Measurements from ENCODE around the gene ARSH. TPM values are rescaled to one million over a fixed set of nuclear protein-coding genes. Genes with fewer than 3 reads are reported as not detected.

The ARSH gene
- total RNA-seq, 1 experiment from 2014 or later, result not detected

DNA sequence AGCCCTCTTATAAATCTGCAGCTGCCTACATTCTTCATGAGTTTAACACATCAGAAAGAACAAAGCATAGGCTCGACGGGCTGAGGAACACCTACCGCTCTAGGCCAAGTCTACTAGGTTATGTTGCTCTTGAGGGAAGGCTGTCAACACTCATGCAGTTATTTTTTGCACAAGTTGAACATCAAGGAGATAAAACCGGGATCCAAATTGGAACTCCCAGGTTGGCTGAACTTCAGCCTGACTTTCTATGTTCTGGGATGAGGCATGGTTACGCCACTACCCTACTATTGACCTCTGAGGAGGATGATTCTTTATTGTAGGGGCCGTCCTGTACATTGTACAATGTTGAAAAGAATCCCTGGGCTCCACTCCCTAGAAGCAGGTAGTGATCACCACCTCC lies 37.3 kb upstream of the ARSH start:
- no peak overlapping the region for H3K27ac ChIP-seq (ENCODE audit: low read length)
- H3K4me3 ChIP-seq (ENCODE audit: low read depth in 2 of 2, low read length in 2 of 2), result no peak overlapping the region
- ATAC-seq (no peak), DNase-seq (ENCODE audit: low read depth, low spot score) (no peak)
- in situ Hi-C loops (cut with HindIII; ENCODE audit: low pct_unique_long_range_greater_than_20kb, low sequenced_read_pairs), result no loop called here
- no peaks in the 10 kb centered on the region for H3K9me3 ChIP-seq (ENCODE audit: control insufficient read depth, insufficient read depth, low read depth, low read length)
- POLR2A ChIA-PET, result no interaction called here
- H3K4me1 ChIP-seq (ENCODE audit: control insufficient read depth, insufficient read depth, low read length), result no peaks in the 10 kb centered on the region
- no TSS peak for BruUV-seq (replicated peaks)
- CTCF ChIA-PET, result no interaction called here
- intact Hi-C loops (cut with micrococcal nuclease; ENCODE audit: unreplicated experiment), result no loop called here
- no peaks in the 10 kb centered on the region for H3K27me3 ChIP-seq (ENCODE audit: control insufficient read depth, insufficient read depth, low read length)
- TF ChIP-seq SIN3A (IDR thresholded peaks at IDR 0.05; ENCODE audit: borderline replicate concordance, insufficient read depth, low read depth, low read length) (no peak), TCF7L2 (IDR thresholded peaks at IDR 0.05; ENCODE audit: low read depth, low read length) (no peak), POLR2AphosphoS5 (IDR thresholded peaks at IDR 0.05; ENCODE audit: low read depth, low read length) (no peak)
- TF ChIP-seq, protein P1, sequence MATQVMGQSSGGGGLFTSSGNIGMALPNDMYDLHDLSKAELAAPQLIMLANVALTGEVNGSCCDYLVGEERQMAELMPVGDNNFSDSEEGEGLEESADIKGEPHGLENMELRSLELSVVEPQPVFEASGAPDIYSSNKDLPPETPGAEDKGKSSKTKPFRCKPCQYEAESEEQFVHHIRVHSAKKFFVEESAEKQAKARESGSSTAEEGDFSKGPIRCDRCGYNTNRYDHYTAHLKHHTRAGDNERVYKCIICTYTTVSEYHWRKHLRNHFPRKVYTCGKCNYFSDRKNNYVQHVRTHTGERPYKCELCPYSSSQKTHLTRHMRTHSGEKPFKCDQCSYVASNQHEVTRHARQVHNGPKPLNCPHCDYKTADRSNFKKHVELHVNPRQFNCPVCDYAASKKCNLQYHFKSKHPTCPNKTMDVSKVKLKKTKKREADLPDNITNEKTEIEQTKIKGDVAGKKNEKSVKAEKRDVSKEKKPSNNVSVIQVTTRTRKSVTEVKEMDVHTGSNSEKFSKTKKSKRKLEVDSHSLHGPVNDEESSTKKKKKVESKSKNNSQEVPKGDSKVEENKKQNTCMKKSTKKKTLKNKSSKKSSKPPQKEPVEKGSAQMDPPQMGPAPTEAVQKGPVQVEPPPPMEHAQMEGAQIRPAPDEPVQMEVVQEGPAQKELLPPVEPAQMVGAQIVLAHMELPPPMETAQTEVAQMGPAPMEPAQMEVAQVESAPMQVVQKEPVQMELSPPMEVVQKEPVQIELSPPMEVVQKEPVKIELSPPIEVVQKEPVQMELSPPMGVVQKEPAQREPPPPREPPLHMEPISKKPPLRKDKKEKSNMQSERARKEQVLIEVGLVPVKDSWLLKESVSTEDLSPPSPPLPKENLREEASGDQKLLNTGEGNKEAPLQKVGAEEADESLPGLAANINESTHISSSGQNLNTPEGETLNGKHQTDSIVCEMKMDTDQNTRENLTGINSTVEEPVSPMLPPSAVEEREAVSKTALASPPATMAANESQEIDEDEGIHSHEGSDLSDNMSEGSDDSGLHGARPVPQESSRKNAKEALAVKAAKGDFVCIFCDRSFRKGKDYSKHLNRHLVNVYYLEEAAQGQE (IDR thresholded peaks at IDR 0.05; ENCODE audit: insufficient read depth in 1 of 2, low read depth in 2 of 2, low read length in 1 of 2), result no peak
- TF ChIP-seq, protein P2, sequence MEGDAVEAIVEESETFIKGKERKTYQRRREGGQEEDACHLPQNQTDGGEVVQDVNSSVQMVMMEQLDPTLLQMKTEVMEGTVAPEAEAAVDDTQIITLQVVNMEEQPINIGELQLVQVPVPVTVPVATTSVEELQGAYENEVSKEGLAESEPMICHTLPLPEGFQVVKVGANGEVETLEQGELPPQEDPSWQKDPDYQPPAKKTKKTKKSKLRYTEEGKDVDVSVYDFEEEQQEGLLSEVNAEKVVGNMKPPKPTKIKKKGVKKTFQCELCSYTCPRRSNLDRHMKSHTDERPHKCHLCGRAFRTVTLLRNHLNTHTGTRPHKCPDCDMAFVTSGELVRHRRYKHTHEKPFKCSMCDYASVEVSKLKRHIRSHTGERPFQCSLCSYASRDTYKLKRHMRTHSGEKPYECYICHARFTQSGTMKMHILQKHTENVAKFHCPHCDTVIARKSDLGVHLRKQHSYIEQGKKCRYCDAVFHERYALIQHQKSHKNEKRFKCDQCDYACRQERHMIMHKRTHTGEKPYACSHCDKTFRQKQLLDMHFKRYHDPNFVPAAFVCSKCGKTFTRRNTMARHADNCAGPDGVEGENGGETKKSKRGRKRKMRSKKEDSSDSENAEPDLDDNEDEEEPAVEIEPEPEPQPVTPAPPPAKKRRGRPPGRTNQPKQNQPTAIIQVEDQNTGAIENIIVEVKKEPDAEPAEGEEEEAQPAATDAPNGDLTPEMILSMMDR (IDR thresholded peaks at IDR 0.05), result no peak
- H3K36me3 ChIP-seq (ENCODE audit: control insufficient read depth, insufficient read depth, low read length), result no peaks in the 10 kb centered on the region

DNA sequence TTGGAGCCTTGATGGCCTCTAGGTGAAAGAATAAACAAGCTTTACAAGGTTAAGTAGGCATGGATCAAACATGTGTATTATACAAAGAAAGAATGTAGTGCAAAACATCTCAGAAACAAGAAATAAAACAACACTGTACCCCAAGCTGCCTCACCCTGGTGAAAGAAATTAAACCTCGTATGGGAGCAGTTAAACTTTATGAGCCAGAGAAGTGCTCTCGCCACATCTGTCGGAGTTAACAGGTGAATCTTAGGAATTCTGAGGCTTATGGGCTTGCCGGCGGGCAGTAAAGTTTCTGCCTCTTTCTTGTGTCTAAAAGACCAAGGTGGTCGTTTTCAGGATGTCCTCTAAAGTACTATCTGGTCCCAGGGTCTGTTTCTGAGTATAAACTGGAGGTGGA lies 34.0 kb upstream of the ARSH start:
- ChIA-PET POLR2A (no interaction called here), CTCF (no interaction called here)
- TF ChIP-seq SIN3A (IDR thresholded peaks at IDR 0.05; ENCODE audit: borderline replicate concordance, insufficient read depth, low read depth, low read length), result no peak
- TF ChIP-seq, protein P2 (IDR thresholded peaks at IDR 0.05), result no peak
- TF ChIP-seq TCF7L2 (IDR thresholded peaks at IDR 0.05; ENCODE audit: low read depth, low read length), result no peak
- no peak for TF ChIP-seq POLR2AphosphoS5 (IDR thresholded peaks at IDR 0.05; ENCODE audit: low read depth, low read length)
- TF ChIP-seq, protein P1 (IDR thresholded peaks at IDR 0.05; ENCODE audit: insufficient read depth in 1 of 2, low read depth in 2 of 2, low read length in 1 of 2), result no peak
- intact Hi-C loops (cut with micrococcal nuclease; ENCODE audit: unreplicated experiment) (no loop called here), in situ Hi-C loops (cut with HindIII; ENCODE audit: low pct_unique_long_range_greater_than_20kb, low sequenced_read_pairs) (no loop called here)
- Histone ChIP-seq H3K27ac (ENCODE audit: low read length) (no peak overlapping the region), H3K36me3 (ENCODE audit: control insufficient read depth, insufficient read depth, low read length) (no peaks in the 10 kb centered on the region), H3K4me1 (ENCODE audit: control insufficient read depth, insufficient read depth, low read length) (no peaks in the 10 kb centered on the region), H3K4me3 (ENCODE audit: low read depth in 2 of 2, low read length in 2 of 2) (no peak overlapping the region), H3K27me3 (ENCODE audit: control insufficient read depth, insufficient read depth, low read length) (no peaks in the 10 kb centered on the region), H3K9me3 (ENCODE audit: control insufficient read depth, insufficient read depth, low read depth, low read length) (no peaks in the 10 kb centered on the region)
- ATAC-seq, result no peak
- no peak for DNase-seq (ENCODE audit: low read depth, low spot score)
- BruUV-seq (replicated peaks), result no TSS peak
